RCC 7860 (cell line): ENCODE measurements around the gene PSORS1C2.
"Not testable (repeated sequence)": the region's sequence is repeated elsewhere in the genome, so short reads cannot be mapped to it uniquely, and the experiment has no call there.

ENCODE experiments used
- DNase-seq: peaks from one replicate; pipeline ENCODE4 v3.0.0-alpha.2; 2015; ENCODE audit warnings: low spot score
- FAIRE-seq: peaks from 2 replicates; lab custom pipeline; 2012; peaks lifted over from hg19 to GRCh38; lab: Jason Lieb, UNC

Gene PSORS1C2

GRCh38 chr6:31168606-31169005 is 29.7 kb upstream of the PSORS1C2 start:
- DNase-seq (no peak), FAIRE-seq (no peak)

GRCh38 chr6:31165986-31166385 is 27.1 kb upstream of the PSORS1C2 start:
- FAIRE-seq (no peak), DNase-seq (no peak)

GRCh38 chr6:31165064-31165832 is 26.4 kb upstream of the PSORS1C2 start:
- not testable (repeated sequence) for FAIRE-seq, DNase-seq

- FAIRE-seq, DNase-seq: not testable (repeated sequence)
These were observed 25.7 kb upstream of the PSORS1C2 start for GRCh38 chr6:31164475-31165063.

- DNase-seq = no peak
- FAIRE-seq = no peak
These were observed 25.1 kb upstream of the PSORS1C2 start for GRCh38 chr6:31163922-31164321.

GRCh38 chr6:31162463-31163165 is 23.7 kb upstream of the PSORS1C2 start:
- no peak for DNase-seq
- no peak for FAIRE-seq

GRCh38 chr6:31161216-31162126 is 22.6 kb upstream of the PSORS1C2 start:
- DNase-seq (no peak), FAIRE-seq (no peak)

GRCh38 chr6:31158863-31159855 is 20.3 kb upstream of the PSORS1C2 start:
- DNase-seq (peak; percentile 35), FAIRE-seq (no peak)

- peak; percentile 97 for DNase-seq
- peak; percentile 87 for FAIRE-seq
These were observed 19.4 kb upstream of the PSORS1C2 start, which contains the start of gene TCF19 for GRCh38 chr6:31158140-31158862. TSS of gene TCF19 (plus strand) at chr6:31158589. CDS start at chr6:31159470, 881 bp downstream.

- FAIRE-seq (no peak), DNase-seq (no peak)
These were observed 18.8 kb upstream of the PSORS1C2 start, which contains the start of gene CCHCR1 for GRCh38 chr6:31157513-31158139. TSS of gene CCHCR1 (minus strand) at chr6:31157802. CDS start at chr6:31157600, 202 bp downstream.

- FAIRE-seq = no peak
- no peak for DNase-seq
These were observed 17.8 kb upstream of the PSORS1C2 start for GRCh38 chr6:31156641-31157040.

- FAIRE-seq = no peak
- no peak for DNase-seq
These were observed 15.6 kb upstream of the PSORS1C2 start for GRCh38 chr6:31154436-31154835.

- DNase-seq = peak; percentile 65
- FAIRE-seq = peak; percentile 69
These were observed 13.9 kb upstream of the PSORS1C2 start for GRCh38 chr6:31152781-31153180.

GRCh38 chr6:31149827-31150447 is 11.1 kb upstream of the PSORS1C2 start:
- no peak for DNase-seq
- FAIRE-seq = no peak

- FAIRE-seq (no peak), DNase-seq (no peak)
These were observed 6.5 kb upstream of the PSORS1C2 start for GRCh38 chr6:31145386-31145785.

- FAIRE-seq = no peak
- DNase-seq = no peak
These were observed 6.1 kb upstream of the PSORS1C2 start for GRCh38 chr6:31144970-31145340.

GRCh38 chr6:31144296-31144969 is 5.6 kb upstream of the PSORS1C2 start:
- no peak for DNase-seq

More at GRCh38 chr6:31144296-31144969, 5.6 kb upstream of the PSORS1C2 start:
- FAIRE-seq = no peak
